GM12878 (cell line): Measurements from ENCODE around the gene PITPNM1. TPM values are rescaled to one million over a fixed set of nuclear protein-coding genes. Genes with fewer than 3 reads are reported as not detected.

Experiments used
- BHLHE40 ChIP-seq, 2 experiments: fragments of 450-650 bp in 1 of 2; IDR thresholded peaks; 2 replicates each; pipeline ENCODE4 v1.6.1; 2011 to 2017; ENCODE audit warnings: low read depth in 2 of 2, borderline replicate concordance in 1 of 2, improper control_type of control experiment in 1 of 2, low read length in 1 of 2, mild to moderate bottlenecking in 1 of 2
- EED ChIP-seq: sonication (generic); IDR thresholded peaks from 2 replicates; pipeline ENCODE4 v1.6.1; 2016; ENCODE audit warnings: antibody characterized with exemption, low read depth
- EGR1 ChIP-seq, 2 experiments: IDR thresholded peaks; 1 replicate in 1 of 2; 2 replicates in 1 of 2; pipeline ENCODE4 v1.6.1; 2011 to 2012; ENCODE audit warnings: low read depth in 2 of 2, low read length in 2 of 2, borderline replicate concordance in 1 of 2, mild to moderate bottlenecking in 1 of 2, moderate library complexity in 1 of 2
- FOS ChIP-seq: IDR thresholded peaks from 3 replicates; pipeline ENCODE4 v1.6.1; 2011; ENCODE audit warnings: borderline replicate concordance; ENCODE audit not compliant: insufficient read length; ENCODE audit errors: extremely low read depth
- FOXM1 ChIP-seq: IDR thresholded peaks from 2 replicates; pipeline ENCODE4 v1.6.1; 2012; ENCODE audit warnings: low read depth, mild to moderate bottlenecking, inconsistent platforms, low read length, moderate library complexity
- GATAD2B ChIP-seq: fragments of 450-650 bp; conservative IDR thresholded peaks from 2 replicates; pipeline ENCODE4 v1.6.1; 2017; ENCODE audit warnings: low read depth, mild to moderate bottlenecking, moderate library complexity
- IKZF1 ChIP-seq: fragments of 450-650 bp; conservative IDR thresholded peaks from 2 replicates; pipeline ENCODE4 v1.6.1; 2017; ENCODE audit warnings: antibody characterized with exemption, mild to moderate bottlenecking
- IKZF2 ChIP-seq, 2 experiments: fragments of 450-650 bp; IDR thresholded peaks; 2 replicates each; pipeline ENCODE4 v1.6.1; 2017; ENCODE audit warnings: mild to moderate bottlenecking in 2 of 2, moderate library complexity in 2 of 2
- MLLT1 ChIP-seq: fragments of 450-650 bp; IDR thresholded peaks from 2 replicates; pipeline ENCODE4 v1.6.1; 2016; ENCODE audit warnings: mild to moderate bottlenecking
- NBN ChIP-seq: fragments of 450-650 bp; IDR thresholded peaks from 2 replicates; pipeline ENCODE4 v1.6.1; 2016
- NR2F1 ChIP-seq: fragments of 450-650 bp; conservative IDR thresholded peaks from 2 replicates; pipeline ENCODE4 v1.6.1; 2017; ENCODE audit warnings: mild to moderate bottlenecking
- PAX8 ChIP-seq: fragments of 450-650 bp; IDR thresholded peaks from 2 replicates; pipeline ENCODE4 v1.6.1; 2017; ENCODE audit warnings: mild to moderate bottlenecking, moderate library complexity
- POLR2A ChIP-seq: IDR thresholded peaks from 2 replicates; pipeline ENCODE4 v1.6.1; 2011; ENCODE audit warnings: low read depth, mild to moderate bottlenecking, low read length
- POLR2AphosphoS2 ChIP-seq: IDR thresholded peaks from 2 replicates; pipeline ENCODE4 v1.6.1; 2011; ENCODE audit warnings: low read depth, mild to moderate bottlenecking, low read length, improper control_type of control experiment, moderate library complexity
- POU2F2 ChIP-seq: IDR thresholded peaks from 3 replicates; pipeline ENCODE4 v1.6.1; 2011; ENCODE audit warnings: low read depth, mild to moderate bottlenecking, low read length, borderline replicate concordance
- RAD21 ChIP-seq: IDR thresholded peaks from 2 replicates; pipeline ENCODE4 v1.6.1; 2011; ENCODE audit warnings: mild to moderate bottlenecking, low read depth, low read length, moderate library complexity; ENCODE audit not compliant: insufficient read depth
- RAD51 ChIP-seq: fragments of 450-650 bp; IDR thresholded peaks from 2 replicates; pipeline ENCODE4 v1.6.1; 2016; ENCODE audit warnings: moderate library complexity, mild to moderate bottlenecking, inconsistent platforms
- RELB ChIP-seq: fragments of 450-650 bp; IDR thresholded peaks from 2 replicates; pipeline ENCODE4 v1.6.1; 2017; ENCODE audit warnings: low read depth, mild to moderate bottlenecking, moderate library complexity
- TAF1 ChIP-seq: IDR thresholded peaks from 2 replicates; pipeline ENCODE4 v1.6.1; 2011; ENCODE audit warnings: mild to moderate bottlenecking, low read depth, low read length, borderline replicate concordance
- TCF3 ChIP-seq: IDR thresholded peaks from 2 replicates; pipeline ENCODE4 v1.6.1; 2012; ENCODE audit warnings: low read depth, mild to moderate bottlenecking, low read length, borderline replicate concordance; ENCODE audit not compliant: insufficient read depth
- YY1 ChIP-seq: IDR thresholded peaks from 2 replicates; pipeline ENCODE4 v1.6.1; 2011; ENCODE audit warnings: low read depth, mild to moderate bottlenecking, low read length
- polyA plus RNA-seq, 11 experiments: library from polyadenylated mRNA; depleted of rRNA in 4 of 11; unstranded in 6 of 11; stranded (reverse) in 5 of 11; fragments of >200 nt; fragmentation: Nextera tagmentation in 4 of 11; fragmentation: Illumina TruSeq in 1 of 11; extraction: Ambion mirVana in 4 of 11; extraction: Trizol in 1 of 11; gene quantifications; 1 replicate in 1 of 11; 2 replicates in 10 of 11; pipeline versions ENCODE4 v1.2.1 to v1.2.3, GENCODE V29; 2011 to 2016; ENCODE audit warnings: inconsistent platforms in 2 of 11, missing spikeins in 2 of 11, low read depth in 1 of 11
- total RNA-seq, 4 experiments: library from RNA; depleted of rRNA in 3 of 4; stranded (reverse); fragments of >200 nt in 3 of 4; fragmentation: Illumina TruSeq in 1 of 4; extraction: Trizol in 1 of 4; gene quantifications; 2 replicates each; pipeline versions ENCODE4 v1.2.1 to v1.2.3, GENCODE V29; 2013 to 2021
- TF ChIP-seq, protein P1 (sequence below): IDR thresholded peaks from 2 replicates; pipeline ENCODE4 v1.6.1; 2011; ENCODE audit warnings: borderline replicate concordance, low read depth, mild to moderate bottlenecking, moderate library complexity, mixed read lengths, low read length; ENCODE audit not compliant: insufficient read depth; ENCODE audit errors: extremely low read length
- TF ChIP-seq, protein P2 (sequence below): fragments of 450-650 bp; IDR thresholded peaks from 2 replicates; pipeline ENCODE4 v1.6.1; 2016; ENCODE audit warnings: mild to moderate bottlenecking

The PITPNM1 gene
- total and polyA plus RNA-seq, 10 of the 15 experiments (the other 5 are each of a cell fraction or from before 2014, with no cell fraction given), result 0.11 to 56.8 (median 16.5) TPM

DNA sequence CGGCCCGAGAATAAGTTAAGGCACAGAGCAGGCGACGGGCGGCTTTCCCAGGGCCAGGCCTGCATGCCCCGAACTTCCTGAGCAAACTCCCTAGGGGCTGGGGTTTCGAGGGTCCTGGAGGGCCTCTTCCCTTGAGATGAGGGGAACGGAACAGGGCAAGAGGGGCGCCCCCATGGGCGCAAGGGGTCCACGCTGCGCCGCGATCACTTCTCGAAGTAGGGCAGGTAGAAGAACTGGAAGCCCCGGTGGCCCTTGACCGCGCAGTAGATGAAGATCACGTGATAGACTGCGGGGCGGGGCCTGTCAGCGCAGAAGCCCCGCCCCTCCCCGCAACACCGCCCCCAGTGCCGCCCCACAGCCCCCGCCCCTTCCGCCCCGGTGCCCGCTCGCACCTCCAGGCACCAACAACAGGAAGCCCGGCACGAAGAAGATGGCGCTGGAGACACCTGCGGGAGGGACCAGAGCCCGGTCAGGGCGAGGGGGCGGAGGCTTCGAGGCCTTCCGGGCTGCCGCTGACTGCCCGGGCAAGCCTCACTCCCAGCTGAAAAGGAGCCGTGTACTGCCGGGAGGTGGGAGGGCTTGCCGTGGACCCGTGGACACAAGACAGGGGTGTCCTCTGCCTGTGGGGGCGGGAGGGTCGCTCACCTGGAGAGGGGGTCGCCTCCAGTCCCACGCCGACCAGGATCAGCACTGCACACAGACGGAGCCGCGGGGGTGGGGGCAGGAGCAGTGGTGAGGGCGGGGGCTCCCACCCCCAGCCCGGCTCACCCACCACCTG lies 40.6 kb downstream of the PITPNM1 start (continued):
- 0 out of 2 replicates have a peak, but pooled peaks have one; percentile 29 for TF ChIP-seq GATAD2B
- TF ChIP-seq FOXM1, result no peak
- TF ChIP-seq NR2F1, result peak; percentile 78; the same call in 1 of the 2 replicates
- no peak for TF ChIP-seq RAD21
- TF ChIP-seq, protein P1, sequence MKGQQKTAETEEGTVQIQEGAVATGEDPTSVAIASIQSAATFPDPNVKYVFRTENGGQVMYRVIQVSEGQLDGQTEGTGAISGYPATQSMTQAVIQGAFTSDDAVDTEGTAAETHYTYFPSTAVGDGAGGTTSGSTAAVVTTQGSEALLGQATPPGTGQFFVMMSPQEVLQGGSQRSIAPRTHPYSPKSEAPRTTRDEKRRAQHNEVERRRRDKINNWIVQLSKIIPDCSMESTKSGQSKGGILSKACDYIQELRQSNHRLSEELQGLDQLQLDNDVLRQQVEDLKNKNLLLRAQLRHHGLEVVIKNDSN, result peak; percentile 79
- peak; percentile 83; the same call in 1 of the 2 replicates for TF ChIP-seq TAF1
- peak; percentile 93 for TF ChIP-seq YY1
- TF ChIP-seq POU2F2, result peak; percentile 37; the same call in 1 of the 3 replicates
- peak; percentile 80 for TF ChIP-seq MLLT1
- peak in 1 of 2 experiments; percentile 17; a peak in 1 of 3 replicates for TF ChIP-seq EGR1 (IDR thresholded peaks at IDR 0.05; ENCODE audit: borderline replicate concordance in 1 of 2, low read depth in 2 of 2, low read length in 2 of 2)
- peak; percentile 95 for TF ChIP-seq POLR2A
- TF ChIP-seq, protein P2, sequence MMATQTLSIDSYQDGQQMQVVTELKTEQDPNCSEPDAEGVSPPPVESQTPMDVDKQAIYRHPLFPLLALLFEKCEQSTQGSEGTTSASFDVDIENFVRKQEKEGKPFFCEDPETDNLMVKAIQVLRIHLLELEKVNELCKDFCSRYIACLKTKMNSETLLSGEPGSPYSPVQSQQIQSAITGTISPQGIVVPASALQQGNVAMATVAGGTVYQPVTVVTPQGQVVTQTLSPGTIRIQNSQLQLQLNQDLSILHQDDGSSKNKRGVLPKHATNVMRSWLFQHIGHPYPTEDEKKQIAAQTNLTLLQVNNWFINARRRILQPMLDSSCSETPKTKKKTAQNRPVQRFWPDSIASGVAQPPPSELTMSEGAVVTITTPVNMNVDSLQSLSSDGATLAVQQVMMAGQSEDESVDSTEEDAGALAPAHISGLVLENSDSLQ, result peak; percentile 43; the same call in 1 of the 2 replicates
- peak; percentile 46 to 82; a peak in 3 of 4 replicates for TF ChIP-seq BHLHE40 (IDR thresholded peaks at IDR 0.05; ENCODE audit: borderline replicate concordance in 1 of 2, low read depth in 2 of 2, low read length in 1 of 2)
- peak; percentile 25; the same call in 1 of the 2 replicates for TF ChIP-seq IKZF1
- peak in 1 of 2 experiments; percentile 14; a peak in 1 of 4 replicates for TF ChIP-seq IKZF2 (IDR thresholded peaks at IDR 0.05)
- 0 out of 2 replicates have a peak, but pooled peaks have one; percentile 58 for TF ChIP-seq TCF3
- TF ChIP-seq RELB, result 0 out of 2 replicates have a peak, but pooled peaks have one; percentile 23
- 0 out of 2 replicates have a peak, but pooled peaks have one; percentile 6 for TF ChIP-seq EED
- TF ChIP-seq NBN, result 0 out of 2 replicates have a peak, but pooled peaks have one; percentile 32
- no peak for TF ChIP-seq FOS
- TF ChIP-seq RAD51, result peak; percentile 96
- peak; percentile 77 for TF ChIP-seq POLR2AphosphoS2
- TF ChIP-seq PAX8, result no peak
